GOT3 (cell line): ENCODE results near the gene CLEC4M.
"Not testable (repeated sequence)": the region's sequence is repeated elsewhere in the genome, so short reads cannot be mapped to it uniquely, and the experiment has no call there.

Experiments
- DNase-seq: peaks from one replicate; lab custom pipeline; 2025; ENCODE audit warnings: mixed read lengths; lab: John Stamatoyannopoulos, UW

Gene CLEC4M

DNA sequence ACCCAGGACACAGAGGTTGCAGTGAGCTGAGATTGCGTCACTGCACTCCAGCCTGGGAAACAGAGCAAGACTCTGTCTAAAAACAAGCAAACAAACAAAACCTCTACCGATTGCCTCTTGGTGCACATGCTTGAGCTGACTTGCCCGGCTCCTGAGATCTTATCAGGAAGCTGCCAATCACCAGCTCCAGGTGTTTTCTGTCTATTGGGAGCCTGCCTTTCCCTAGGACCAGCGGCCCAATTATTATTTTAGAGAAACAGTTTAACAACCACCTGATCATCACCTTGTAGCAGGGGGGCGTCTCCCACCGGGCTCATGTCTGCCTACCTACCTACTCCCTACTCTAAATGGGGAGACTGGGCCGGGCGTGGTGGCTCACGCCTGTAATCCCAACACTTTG, 10.8 kb downstream of the CLEC4M start:
- DNase-seq: no peak

DNA sequence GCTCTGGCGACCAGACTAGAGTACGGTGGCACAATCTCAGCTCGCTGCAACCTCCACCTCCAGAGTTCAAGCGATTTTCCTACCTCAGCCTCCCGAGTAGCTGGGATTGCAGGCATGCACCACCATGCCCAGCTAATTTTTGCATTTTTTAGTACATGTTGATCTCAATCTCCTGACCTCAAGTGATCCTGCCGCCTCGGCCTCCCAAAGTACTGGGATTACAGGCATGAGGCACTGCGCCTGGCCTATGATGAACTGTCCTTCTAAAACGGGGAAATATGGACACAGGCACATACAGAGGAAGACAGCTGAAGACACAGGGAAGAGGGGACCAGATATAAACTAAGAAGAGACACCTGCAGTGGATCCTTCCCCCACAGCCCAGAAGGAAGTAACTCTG, 12.7 kb downstream of the CLEC4M start:
- DNase-seq: no peak

DNA sequence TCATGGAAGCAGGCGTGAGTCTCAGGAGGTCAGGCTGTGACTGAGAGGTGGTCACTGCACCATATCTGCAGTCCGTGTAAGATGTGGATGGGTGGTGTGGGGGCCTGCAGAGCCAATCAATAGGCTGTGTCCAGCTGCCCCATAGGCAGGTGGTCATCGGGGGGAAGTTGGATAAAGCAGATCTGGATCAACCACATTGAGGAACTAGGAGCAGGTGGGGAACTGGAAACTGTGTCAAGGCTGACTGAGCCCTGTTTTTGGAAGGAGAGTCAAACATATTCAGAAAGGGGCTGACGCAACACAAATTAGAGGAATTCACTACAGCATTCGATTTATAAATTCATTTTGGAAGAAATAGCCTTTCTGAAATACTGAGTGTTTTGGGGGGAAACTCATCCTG, 15.0 kb downstream of the CLEC4M start:
- DNase-seq: no peak

DNA sequence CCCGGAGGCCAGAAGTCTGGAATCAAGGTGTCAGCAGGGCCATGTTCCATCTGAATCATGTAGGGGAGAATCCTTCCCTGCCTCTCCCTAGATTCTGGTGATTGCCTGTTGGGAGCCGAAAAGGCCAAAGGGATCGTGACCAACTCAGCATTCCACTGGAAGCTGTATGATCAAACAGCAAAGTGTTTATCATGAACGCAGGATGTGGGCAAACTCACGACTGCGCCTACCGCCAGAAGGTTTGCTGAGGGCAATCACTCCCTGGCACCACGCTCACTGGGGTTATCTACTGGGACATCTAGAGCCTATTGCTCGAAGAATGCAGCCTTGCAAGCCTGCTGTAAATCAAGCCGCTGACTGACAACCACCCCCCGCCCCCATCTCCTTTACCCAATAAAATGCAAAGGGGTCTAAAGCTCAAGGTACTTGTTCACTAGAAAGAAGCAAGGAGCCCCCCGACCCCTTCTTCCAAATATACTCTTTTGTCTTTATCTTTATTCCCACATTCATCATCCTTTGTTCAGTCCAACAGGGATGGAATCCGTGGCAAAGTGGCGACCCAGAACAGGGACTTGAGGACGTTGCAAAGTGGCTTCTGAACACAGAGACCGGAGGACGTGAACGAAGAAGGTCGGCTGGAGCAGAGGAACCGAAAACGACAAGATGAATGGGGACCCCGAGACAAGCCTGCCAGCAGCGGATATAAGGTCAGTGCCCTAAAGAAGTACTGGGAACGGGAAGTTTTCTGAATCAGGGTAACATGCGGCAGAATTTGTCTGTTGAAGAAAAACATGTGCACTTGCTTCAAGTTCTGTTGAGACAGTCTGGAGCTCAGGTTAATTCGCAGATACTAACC, 16.8 kb downstream of the CLEC4M start:
- DNase-seq: no peak

DNA sequence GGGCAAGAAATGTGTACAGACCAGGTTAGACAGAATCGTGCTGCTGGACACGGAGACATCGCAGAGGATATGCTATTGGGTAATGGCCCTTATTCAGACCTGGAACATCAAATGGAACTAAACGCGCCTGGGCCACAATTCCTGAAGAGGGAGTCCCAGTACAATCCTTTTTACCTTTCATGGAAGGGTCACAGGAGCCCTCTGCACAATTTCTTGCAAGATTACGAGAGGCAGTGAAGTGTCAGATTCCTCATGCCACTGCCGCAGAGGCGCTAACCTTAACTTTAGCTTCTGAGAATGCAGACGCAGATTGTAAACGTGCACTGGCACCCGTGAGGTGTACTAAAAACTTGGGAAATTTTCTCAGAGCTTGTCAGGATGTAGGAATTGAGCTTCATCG, 18.1 kb downstream of the CLEC4M start:
- DNase-seq: no peak

DNA sequence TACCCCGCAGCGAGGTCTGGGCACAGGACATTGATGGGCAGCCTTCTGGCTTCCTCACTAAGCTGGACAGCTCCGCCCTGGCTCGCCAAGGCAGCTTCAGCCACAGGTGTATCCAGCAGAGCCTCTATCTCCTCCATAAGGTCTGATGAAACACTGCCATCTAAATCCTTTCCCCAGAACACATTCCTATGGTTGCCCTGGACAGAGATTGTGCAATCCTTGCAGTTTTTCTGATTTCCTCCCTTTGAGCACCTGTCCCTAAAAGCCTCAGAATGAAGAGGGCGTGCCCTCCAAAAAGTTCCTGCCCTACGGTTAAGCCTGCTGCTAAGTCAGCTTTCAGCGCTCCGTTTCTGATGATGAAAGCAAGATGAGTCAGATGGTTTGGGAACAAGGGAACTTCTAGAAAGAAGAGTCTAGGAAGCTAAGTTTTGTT, 21.0 kb downstream of the CLEC4M start:
- no peak for DNase-seq

DNA sequence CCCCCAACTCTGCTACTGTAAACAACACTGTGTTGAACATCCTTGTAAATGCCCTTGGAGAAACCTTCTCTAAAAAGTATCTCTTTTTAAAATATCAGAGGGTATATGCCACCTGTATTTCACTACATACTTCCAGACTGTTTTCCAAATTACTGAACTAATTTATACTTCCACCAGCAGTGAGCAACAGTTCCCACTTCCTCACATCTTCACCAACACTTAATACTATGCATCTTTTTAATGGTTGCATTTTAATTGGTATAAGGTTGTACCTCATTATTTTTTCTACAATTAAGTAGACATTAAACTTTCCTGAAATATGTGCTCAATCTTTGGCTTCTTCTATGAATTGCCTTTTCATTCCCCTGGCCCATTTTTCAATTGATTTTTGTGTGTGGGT, 21.8 kb downstream of the CLEC4M start:
- no peak for DNase-seq

DNA sequence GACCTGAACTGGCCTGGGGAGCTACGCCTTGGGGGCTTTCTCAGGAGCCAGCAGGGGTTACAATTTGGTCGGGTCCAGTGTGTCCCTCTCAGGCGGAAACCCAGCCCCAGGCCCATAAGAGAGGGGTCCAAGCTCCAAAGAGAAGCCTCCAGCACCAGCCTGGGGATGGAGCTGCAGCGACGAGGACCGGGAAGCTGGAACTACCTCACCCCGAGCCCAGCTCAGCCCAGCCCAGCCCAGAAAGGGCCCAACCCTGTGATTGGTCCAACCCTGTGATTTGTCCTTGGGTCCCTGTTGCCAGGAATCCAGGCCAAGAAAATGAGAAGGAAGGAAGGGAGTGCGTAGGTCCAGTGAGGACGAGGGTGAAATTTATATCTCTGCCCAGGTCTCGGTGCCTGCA, 24.1 kb downstream of the CLEC4M start:
- DNase-seq: no peak

DNA sequence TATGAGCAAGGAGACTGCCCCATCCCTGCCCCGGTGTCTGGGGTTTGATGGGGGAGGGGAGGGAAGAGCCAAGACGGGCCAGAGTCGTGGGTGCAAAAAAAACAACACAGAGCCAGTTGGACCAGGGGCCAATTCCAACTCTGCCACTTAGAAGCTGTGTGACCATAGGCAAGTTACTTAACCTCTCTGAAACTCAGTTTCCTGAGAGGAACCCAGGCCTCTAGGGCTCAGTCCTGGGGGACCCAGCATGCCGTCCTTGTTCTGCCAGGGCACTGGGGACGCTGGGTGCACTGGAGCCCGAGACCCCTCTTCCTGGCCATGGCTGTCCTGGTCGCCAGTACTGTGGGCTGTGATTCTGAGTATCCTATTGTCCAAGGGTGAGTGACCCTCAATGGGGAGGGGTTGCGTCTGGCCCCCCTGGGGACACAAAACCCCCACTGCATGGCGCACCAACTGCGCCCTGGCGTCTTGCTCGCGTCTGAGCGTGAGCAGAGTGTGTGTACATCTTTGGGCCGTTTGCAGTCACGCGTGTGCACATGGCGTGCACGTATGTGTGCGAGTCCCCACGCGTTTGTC, 24.6 kb downstream of the CLEC4M start:
- DNase-seq: no peak

DNA sequence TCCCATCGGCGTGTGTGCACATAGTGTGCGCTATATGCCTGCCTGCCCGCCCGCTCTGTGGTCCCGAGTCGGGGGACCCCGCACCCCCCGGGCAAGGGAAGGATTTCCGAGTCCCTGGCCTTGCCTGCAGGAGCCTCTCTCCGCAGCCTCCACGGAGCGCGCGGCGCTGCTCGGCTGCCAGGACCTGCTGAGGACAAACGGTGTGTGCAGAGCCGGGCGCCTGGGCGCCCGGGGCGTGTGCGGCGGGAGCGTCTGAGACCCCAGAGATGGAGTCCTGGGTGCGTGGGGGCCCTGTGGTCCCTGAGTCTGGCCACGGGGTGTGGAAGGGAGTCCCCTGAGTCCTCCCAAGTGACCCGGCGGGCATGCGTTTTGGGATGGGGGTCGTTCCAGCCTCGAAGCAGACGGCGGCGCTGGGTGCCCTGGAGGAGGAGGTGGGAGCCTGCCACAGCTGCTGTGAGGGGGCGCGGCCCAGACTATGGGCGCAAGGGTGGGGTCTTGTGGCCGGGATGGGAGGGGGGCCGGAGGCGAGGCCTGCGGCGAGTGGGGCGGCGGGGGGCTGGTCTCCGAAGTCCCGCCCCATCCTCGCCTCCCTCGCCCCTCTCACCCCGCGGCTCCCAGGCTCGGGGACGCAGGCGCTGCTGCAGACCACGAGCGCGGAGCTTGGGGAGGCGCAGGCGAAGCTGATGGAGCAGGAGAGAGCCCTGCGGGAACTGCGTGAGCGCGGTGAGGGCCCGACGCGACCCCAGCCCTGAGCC, 25.3 kb downstream of the CLEC4M start:
- DNase-seq: no peak

DNA sequence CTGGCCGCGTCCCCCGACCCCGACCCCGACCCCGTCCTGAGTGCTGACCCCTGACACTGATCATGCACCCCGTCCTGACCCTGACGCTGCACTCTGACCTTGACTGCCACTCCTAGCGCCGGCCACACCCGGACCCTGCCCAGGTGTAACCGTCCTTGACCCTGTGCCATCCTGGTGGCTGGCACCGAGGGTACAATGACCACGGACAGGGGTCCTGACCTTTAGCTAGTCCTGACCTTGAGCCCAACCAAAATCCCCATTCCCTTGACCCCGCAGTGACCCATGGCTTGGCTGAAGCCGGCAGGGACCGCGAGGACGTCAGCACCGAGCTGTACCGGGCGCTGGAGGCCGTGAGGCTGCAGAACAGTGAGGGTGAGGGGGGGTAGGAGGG, 25.9 kb downstream of the CLEC4M start:
- no peak for DNase-seq

DNA sequence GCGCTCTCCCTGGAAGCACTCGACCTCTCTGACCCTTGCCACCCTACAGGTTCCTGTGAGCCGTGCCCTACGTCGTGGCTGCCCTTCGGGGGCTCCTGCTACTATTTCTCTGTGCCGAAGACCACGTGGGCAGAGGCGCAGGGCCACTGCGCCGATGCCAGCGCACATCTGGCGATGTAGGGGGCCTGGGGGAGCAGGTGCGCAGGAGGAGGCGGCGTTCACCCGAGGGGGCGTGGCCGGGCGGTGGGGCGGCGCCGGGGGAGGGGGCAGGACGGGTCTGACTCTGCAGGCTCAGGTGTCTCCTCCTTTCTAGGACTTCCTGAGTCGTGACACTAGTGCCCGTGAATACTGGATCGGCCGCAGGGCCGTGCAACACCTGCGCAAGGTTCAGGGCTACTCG, 26.4 kb downstream of the CLEC4M start:
- DNase-seq: no peak

DNA sequence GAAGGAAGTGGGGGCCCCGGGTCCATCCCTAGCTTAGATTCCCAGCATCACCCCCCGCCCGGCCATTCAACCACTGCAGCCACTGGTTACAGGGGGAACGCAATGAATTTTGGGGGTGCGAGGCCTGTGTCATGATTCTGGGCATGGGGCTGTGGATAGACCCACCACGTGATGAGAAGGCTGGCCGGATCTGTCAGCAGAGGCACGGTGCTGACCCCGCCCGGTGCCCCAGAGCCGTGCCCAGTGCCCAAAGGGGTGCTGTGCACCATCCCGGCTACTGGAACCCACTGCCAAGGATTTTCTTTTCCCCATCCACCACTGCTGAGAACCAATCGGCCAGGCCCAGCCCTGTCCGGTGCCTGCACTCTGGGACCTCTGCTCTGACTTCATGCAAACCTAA, 27.4 kb downstream of the CLEC4M start:
- DNase-seq: no peak

DNA sequence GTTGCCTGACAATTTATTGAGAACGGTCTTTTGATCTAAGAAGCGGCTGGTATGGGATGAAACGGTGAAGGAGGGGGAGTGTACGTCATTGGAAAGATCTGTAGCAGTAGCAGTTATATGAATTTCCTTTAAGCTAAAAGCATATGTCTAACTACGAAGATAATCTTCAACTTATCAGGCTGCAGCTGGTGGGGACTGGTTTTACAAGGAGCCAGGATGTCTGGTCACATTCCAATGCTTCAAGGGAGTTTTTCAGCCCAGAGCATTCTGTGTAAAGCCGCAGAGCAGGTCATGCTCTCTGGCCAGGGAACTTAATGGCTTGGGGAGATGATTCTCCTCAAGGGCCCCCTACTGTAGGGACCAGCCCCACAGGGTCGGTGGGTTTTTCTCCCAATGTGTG, 29.2 kb downstream of the CLEC4M start:
- DNase-seq: no peak

DNA sequence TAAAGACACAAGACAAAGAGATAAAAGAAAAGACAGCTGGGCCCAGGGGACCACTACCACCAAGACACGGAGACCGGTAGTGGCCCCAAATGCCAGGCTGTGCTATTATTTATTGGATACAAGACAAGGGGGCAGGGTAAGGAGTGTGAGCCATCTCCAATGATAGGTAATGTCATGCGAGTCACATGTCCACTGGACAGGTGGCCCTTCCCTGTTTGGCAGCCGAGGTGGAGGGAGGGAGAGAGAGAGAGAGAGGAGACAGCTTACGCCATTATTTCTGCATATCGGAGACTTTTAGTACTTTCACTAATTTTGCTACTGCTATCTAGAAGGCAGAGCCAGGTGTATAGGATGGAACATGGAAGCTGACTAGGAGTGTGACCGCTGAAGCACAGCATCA, 29.7 kb downstream of the CLEC4M start:
- DNase-seq: not testable (repeated sequence)

DNA sequence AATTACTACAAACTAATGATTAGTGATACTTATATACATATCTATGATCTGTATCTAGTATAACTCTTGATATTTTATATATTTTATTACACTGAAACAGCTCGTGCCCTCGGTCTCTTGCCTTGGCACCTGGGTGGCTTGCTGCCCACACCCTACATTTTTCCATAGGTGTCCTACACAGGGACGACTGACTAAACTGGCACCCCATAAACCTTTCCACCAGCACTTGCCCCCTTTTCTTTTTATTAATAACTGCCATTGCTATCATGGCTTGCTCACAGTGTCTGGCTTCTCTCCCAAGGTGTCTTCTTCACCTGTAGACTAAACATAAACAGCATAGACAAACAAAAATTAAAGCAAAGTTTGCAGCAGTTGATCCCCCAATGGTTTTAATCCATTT, 30.4 kb downstream of the CLEC4M start:
- no peak for DNase-seq

DNA sequence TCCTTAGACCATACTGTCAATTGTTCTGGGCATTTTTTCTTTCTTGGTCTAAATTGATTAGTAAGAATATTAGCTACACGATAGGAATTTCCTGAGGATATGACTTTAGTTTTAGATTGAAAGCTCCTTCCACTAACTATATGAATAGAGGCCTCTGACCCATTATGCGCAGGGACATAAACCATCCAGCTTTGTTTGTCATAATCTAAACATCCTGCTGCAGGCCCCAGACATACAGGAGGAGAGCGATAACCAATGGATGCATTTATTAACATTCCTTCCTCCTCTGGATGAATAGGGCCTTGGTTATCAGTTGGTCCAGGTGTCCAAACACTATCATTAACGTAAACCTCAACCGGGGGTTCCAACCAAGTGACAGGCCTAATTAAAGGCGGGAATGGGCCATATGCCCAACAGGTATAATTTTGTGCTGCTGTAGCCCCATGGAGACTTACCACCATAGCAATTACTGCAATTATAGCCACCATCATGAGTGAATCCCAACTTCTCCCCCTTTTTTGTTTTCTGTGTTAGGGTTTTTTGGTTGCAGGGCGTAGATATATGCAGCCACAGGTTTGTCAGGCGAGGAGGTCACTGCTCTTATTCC, 32.6 kb downstream of the CLEC4M start:
- DNase-seq: no peak

DNA sequence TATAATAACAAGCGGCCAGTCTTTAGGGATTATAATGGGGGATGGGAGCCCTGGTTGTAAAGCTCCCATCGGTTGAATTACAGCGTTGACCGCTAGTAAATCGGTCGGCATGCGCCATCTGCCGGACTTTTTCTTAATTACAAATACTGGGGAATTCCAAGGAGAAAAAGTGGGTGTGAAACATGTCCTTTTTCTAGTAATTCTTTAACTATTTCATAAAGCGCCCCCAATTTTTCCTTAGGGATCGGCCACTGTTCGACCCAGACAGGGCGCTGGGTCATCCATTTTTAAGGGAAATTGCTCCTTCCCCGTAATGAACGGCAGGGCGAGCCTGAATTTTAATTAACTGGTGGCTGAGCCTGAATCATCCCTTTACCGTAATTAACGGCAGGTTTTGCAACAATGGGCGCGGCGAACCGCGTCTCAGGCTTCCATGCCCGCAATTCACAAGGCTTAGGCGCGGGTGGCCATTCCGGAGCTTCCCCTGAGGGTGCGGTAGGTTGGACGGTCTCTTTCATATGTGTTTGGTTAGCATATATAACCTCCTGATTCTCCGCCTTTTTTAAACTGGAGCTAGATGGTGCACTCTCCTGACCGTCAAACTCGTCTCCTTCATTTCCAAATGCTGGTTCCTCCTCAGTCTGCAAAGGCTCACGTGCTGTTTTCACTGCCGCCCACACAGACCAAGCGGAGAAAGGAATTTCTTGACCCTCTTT, 36.8 kb downstream of the CLEC4M start:
- DNase-seq: no peak

DNA sequence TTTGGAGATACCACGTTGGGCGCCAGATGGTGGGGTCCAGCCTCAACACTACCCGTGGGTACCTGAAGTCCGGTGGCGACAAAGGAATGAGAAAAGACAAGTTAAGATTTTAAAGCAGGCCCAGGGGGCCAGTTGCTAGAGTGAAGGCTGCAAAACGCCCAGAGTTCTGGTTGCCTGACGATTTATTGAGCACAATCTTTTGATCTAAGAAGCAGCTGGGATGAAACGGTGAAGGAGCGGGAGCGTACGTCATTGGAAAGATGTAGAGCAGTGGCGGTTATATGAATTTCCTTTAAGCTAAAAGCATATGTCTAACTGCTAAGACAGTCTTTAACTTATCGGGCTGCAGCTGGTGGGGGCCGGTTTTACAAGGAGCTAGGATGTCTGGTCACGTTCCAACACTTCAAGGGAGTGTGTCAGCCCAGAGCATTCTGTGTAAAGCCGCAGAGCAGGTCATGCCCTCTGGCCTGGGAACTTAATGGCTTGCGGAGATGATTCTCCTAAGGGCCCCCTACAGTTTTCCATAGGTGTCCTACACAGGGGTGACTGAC, 38.1 kb downstream of the CLEC4M start:
- DNase-seq: no peak

DNA sequence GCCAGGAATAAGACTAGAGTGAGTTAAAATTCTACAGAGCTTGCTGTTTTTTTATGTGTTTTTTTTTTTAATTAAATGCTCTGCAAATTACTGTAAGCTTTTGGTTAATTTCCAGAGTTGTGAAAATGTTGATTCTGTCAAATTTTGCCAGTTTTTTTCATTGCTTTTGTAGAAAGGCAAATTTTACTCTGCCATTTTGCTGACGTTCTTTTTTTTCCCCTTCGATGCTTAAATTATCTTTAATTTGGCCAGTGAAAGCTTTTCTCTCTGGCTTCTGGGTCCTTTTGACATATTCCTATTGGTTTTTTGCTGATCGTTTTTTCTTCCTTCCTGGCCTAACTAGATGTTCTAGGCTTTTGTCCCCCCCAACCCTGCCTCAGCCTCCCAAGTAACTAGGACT, 43.2 kb downstream of the CLEC4M start:
- no peak for DNase-seq

DNA sequence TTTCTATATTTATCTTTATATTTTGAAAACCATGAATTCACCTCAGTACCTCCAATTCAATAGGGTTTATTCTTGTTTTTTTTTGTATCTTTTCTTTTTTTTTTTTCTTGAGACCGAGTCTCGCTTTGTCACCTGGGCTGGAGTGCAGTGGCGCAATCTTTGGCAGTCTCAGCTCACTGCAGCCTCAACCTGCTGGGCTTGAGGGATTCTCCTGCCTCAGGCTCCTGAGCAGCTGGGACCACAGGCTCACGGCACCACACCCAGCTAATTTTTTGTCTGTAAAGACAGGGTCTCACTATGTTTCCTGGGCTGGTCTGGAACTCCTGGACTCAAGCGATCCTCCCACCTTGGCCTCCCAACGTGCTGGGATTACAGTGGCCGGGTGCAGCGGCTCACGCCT, 43.8 kb downstream of the CLEC4M start:
- no peak for DNase-seq

DNA sequence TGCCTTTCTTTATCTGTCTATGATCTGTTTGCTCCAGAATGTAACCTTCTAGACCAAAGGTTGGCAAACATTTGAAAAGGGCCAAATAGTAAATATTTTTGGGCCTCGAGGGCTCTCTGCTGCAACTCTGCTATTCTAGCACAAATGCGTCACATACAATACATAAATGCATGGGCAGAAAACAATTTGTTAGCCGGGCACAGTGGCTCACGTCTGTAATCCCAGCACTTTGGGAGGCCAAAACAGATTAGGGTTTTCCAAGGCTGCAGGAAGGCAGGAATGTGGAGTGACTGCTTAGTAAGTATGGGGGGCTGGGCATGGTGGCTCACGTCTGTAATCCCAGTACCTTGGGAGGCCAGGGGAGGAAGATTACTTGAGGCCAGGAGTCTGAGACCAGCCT, 45.1 kb downstream of the CLEC4M start:
- DNase-seq: no peak
